Large intestine (tissue), 3 donors: ENCODE results near the gene CYP24A1. TPM values are rescaled to one million over a fixed set of nuclear protein-coding genes. Genes with fewer than 3 reads are reported as not detected.

Source experiments
- DNase-seq, 2 donors: peaks; one replicate each; pipeline versions ENCODE4 v3.0.0 to v3.0.0-alpha.2; 2013
- H3K27ac ChIP-seq: one replicate; pipeline ENCODE4 v1.5.1; 2013; ENCODE audit warnings: low read length
- H3K27me3 ChIP-seq: 2 replicates; pipeline ENCODE4 v1.6.1; 2013; ENCODE audit warnings: low read length; ENCODE audit not compliant: control insufficient read depth, insufficient read depth
- H3K36me3 ChIP-seq: 2 replicates; pipeline ENCODE4 v1.6.1; 2013; ENCODE audit warnings: low read length; ENCODE audit not compliant: control insufficient read depth, insufficient read depth
- H3K4me1 ChIP-seq: one replicate; pipeline ENCODE4 v1.6.1; 2013; ENCODE audit warnings: low read length; ENCODE audit not compliant: control insufficient read depth, insufficient read depth
- H3K4me3 ChIP-seq: one replicate; pipeline ENCODE4 v1.5.1; 2013; ENCODE audit warnings: low read length
- H3K9me3 ChIP-seq: one replicate; pipeline ENCODE4 v1.6.1; 2013; ENCODE audit warnings: mild to moderate bottlenecking, low read depth, low read length, moderate library complexity; ENCODE audit not compliant: control insufficient read depth
- WGBS: methylation state at CpG from one replicate; pipeline ENCODE4 v1.1.5; 2013; ENCODE audit warnings: low lambda C conversion rate; ENCODE audit not compliant: insufficient coverage; 5-methylcytosine and 5-hydroxymethylcytosine counted together
- polyA plus RNA-seq: library from polyadenylated mRNA; unstranded; fragments of 120-200 nt; gene quantifications from one replicate; pipeline ENCODE4 v1.2.1, GENCODE V29; 2013

CYP24A1 gene
- polyA plus RNA-seq, 1 donor: not detected

DNA sequence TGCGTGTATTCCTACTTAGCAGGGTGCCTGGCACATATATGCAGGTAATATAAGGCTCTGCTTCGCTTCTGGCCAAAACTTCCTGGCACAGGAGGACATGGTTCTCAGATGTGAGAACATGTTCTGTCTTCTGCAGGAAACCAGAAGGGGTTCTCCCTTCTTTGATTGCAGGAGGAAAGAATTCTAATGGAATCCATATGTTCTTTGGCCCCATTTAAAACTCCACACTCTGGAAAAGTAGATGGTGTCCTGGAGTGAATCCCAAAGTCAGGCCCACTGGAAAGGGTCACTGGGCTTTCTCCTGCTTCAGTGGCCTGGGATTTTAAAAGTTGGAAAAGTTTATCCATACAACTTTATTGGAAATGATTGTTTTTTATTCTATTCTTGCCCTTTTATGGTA lies 16.4 kb upstream of the CYP24A1 start:
- Histone ChIP-seq H3K27me3 (peaks cover 14% of the 10 kb centered on the region), H3K9me3 (no peaks in the 10 kb centered on the region), H3K27ac (no peak overlapping the region), H3K4me1 (no peaks in the 10 kb centered on the region), H3K4me3 (no peak overlapping the region), H3K36me3 (no peaks in the 10 kb centered on the region)
- WGBS: no CpG with 5 or more reads among the region's 2 CpGs
- no peak for DNase-seq

DNA sequence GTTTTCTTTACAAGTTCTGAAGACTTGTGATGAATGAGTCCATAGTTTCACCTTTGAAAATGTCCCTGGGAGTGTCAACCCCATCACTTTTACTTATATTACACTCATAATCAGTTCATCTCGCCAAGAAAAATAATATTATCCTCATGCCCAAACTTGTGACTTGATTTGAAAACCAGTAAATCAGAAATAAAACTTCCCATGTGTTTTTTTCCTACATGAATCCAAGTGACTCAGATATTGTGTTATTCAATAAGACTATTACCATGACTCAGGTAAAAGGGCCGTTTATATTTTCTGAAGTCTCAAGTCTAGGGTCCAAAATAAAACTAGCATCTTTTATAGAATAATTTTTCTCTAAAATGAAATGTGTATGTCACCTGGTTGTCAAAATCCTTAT lies 15.8 kb upstream of the CYP24A1 start:
- peaks cover 14% of the 10 kb centered on the region for H3K27me3 ChIP-seq
- WGBS: 80% methylated on average over 1 of the region's 2 CpGs
- no peaks in the 10 kb centered on the region for H3K36me3 ChIP-seq
- no peaks in the 10 kb centered on the region for H3K9me3 ChIP-seq
- H3K27ac ChIP-seq: no peak overlapping the region
- H3K4me3 ChIP-seq: no peak overlapping the region
- H3K4me1 ChIP-seq: no peaks in the 10 kb centered on the region
- DNase-seq: no peak

DNA sequence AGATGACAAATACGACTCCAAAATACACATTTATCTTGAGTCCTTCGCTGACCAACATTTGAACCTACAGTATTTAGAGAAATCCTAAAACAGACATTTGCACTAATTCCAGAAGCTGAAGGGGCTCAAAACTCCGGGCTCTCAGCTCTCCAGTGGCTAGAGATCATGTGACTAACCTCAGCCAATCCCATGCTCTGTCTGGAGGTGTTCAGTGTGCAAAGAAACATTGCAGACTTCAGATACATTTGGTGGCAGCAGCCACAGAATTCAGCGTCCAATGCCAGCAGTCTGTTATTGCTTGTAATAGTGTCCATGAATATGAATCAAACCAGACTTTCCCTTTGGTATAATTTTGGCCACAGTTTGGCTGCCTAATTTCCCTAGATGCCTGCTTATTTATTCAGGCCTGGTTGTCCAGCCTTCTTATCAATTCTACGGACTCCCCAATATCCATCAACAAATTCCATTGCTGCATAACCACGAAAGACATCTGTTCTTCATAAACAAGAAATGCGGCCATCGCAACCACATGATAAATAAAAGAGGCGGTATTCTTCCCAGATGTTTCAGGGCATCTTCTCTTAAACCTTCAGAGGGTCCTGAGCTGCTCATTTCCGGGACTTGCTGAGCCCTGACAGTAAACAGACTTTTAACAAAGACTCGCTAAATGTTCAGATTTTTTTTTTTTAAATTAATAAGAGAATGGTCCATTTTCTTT lies 14.5 kb upstream of the CYP24A1 start:
- 100% methylated on average over 3 of the region's 11 CpGs for WGBS

DNA sequence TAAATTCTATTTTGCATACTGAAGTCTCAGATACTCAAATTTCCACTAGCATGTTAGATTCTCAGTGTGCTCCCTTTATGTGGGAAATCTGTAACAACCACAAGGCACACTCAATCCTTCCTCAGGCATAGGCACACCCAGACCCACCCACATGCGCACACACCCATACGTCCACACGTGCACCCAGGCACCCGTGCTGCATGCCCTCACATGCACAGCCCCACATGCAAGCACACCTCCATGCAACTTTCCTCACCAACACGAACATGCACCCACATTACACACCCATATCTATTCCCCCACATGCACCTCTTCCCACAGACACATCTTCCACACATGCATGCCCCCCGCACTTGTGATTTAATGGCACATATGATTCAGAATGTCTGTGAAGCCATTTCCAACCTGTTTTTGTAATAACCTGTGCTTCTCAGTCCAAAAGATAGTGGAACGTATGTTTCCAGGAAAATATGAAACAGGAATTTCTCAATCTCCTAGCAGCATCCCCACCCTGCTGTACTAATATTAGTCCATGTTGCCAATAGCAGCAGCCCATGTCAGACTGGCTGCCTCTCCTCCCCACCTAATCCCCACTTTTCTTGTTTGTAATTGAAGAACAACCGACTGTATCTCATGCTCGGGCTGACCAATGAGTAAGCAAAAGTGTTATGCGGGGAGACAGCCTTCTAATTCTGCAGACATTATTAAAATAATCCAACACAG lies 11.3 kb upstream of the CYP24A1 start:
- no peak for DNase-seq
- Histone ChIP-seq H3K4me3 (no peak overlapping the region), H3K27ac (no peak overlapping the region), H3K36me3 (no peaks in the 10 kb centered on the region), H3K9me3 (no peaks in the 10 kb centered on the region), H3K27me3 (peaks cover 26% of the 10 kb centered on the region), H3K4me1 (no peaks in the 10 kb centered on the region)
- no CpG with 5 or more reads among the region's 10 CpGs for WGBS

More for the DNA sequence above, 14.5 kb upstream of the CYP24A1 start:
- H3K27me3 ChIP-seq: peaks cover 11% of the 10 kb centered on the region
- H3K27ac ChIP-seq: no peak overlapping the region
- DNase-seq: no peak
- H3K4me3 ChIP-seq: no peak overlapping the region
- no peaks in the 10 kb centered on the region for H3K36me3 ChIP-seq
- no peaks in the 10 kb centered on the region for H3K9me3 ChIP-seq
- H3K4me1 ChIP-seq: no peaks in the 10 kb centered on the region

DNA sequence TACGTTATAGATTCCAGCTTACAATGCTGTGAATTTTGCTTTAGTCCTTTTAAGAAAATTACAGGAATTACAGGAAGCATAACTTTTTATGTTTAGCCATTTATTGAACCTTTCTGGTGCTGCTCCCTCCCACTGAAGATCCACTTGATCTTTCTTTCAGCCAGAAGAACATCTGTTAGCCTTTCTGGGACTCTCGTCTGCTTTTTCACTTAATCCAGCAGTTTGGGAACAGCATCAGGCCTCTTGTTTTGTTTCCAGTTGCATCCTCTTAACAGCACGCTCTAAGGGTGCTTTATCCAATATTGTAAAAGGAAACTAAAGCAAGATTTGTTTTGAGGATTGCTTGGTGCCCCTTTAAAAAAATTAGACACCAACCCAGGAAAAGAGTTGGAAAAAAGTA lies 10.3 kb upstream of the CYP24A1 start:
- Histone ChIP-seq H3K27me3 (peaks cover 26% of the 10 kb centered on the region), H3K4me1 (no peaks in the 10 kb centered on the region), H3K9me3 (no peaks in the 10 kb centered on the region), H3K27ac (no peak overlapping the region), H3K4me3 (no peak overlapping the region), H3K36me3 (no peaks in the 10 kb centered on the region)
- DNase-seq: no peak
- no CpG with 5 or more reads among the region's 3 CpGs for WGBS

DNA sequence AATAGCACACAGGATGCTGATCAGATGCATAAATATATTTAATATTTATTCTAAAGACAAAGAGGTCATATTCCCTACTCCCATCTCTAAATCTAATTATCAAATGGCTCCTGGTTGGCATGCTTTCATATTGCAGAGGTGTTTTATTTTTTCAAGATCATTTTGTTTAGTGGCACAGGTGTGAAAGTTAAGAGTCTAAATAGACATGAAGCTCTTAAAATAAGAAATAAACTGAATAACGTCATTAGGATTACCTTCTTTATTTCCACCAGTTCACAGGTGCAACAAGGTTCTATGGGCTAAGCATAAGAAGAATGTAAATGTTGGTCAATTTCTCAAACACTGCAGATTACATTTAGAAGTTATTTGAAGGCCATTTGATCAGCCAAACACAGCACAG lies 7.1 kb upstream of the CYP24A1 start:
- no peaks in the 10 kb centered on the region for H3K9me3 ChIP-seq
- H3K4me3 ChIP-seq: no peak overlapping the region
- WGBS: 100% methylated on average over 1 of the region's 1 CpG
- DNase-seq: no peak
- no peak overlapping the region for H3K27ac ChIP-seq
- H3K36me3 ChIP-seq: no peaks in the 10 kb centered on the region
- H3K27me3 ChIP-seq: peaks cover 34% of the 10 kb centered on the region
- H3K4me1 ChIP-seq: no peaks in the 10 kb centered on the region

DNA sequence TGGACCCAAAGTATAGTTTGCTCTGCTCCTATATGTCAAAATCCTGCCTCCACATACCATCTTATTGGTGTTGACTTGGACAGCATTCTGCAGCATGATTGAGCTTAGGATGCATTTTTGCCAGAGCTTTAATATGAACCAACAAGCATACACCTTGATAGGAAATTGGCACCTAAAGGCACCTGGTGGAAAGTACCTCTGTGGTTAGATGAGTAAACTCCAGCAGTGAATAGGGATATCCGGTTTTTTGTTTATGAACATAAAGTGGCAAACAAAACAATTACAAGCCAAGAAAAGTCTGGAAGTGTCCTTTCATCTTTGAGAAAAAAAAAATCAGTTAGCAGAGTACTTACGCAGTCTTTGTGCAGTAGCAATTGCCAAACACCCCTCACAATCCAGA lies 6.2 kb upstream of the CYP24A1 start:
- no peak for DNase-seq
- Histone ChIP-seq H3K4me3 (no peak overlapping the region), H3K27me3 (peaks cover 35% of the 10 kb centered on the region), H3K36me3 (no peaks in the 10 kb centered on the region), H3K4me1 (no peaks in the 10 kb centered on the region), H3K27ac (no peak overlapping the region), H3K9me3 (no peaks in the 10 kb centered on the region)
- WGBS: no CpG with 5 or more reads among the region's 2 CpGs

DNA sequence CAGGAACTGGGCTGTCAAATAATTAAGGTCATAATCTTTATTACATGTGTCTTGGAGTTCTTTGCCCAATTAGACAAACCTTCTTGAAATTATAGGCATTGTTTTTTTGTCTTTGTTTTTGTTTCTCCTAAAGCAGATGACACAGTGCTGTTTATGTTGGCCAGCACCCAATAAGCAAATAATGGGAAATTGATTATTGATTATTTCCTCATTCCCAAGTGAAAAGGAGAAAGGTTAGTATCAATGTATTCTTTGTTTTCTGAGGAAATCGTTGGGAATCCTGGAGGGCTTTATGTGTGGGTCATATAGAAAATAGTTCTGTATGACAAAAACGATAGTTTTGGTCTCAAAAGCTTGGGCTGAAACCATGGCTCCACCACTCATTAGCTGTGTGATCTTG lies 4.5 kb upstream of the CYP24A1 start:
- DNase-seq: no peak
- Histone ChIP-seq H3K36me3 (no peaks in the 10 kb centered on the region), H3K4me1 (no peaks in the 10 kb centered on the region), H3K4me3 (no peak overlapping the region), H3K9me3 (peaks cover 2% of the 10 kb centered on the region), H3K27me3 (peaks cover 52% of the 10 kb centered on the region), H3K27ac (no peak overlapping the region)
- WGBS: no CpG with 5 or more reads among the region's 2 CpGs

DNA sequence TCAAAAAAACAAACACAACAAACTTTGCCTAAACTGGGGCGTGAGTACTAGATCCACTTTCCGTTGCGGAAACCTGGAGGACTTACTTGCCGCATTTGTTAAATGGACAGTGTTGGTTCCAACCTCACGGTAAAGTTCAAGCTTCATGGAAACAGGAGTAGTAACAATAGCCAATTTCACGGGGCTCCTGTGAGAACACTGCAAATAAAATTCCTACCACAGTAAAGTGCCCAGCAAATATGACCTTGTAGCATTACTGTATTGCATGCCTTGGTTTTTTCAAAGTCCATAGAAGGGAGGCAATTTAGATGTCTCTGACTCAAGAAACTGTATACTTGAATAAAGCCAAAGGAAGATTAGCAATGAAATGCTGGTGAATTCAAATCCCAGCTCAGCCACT lies 3.6 kb upstream of the CYP24A1 start:
- no peak for DNase-seq
- 93% methylated on average over 3 of the region's 6 CpGs for WGBS
- peaks cover 57% of the 10 kb centered on the region for H3K27me3 ChIP-seq

DNA sequence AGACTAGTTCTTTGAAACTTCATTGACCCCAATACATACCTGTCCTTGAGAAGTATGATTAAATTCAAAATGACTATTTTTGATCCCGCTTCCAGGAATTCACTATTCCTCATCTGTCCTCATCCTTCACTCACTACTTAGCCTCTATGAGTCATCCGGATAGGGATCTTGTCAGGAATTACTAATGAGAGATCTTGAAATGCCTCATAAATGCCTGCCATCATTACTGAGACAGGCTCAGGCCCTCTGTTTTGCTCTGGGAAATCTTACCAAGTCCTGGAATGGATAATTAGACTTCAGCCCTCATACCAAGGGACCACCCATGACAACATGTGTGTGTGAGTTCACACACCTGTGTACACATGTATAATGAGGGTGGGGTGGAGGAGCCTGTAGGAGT lies 2.8 kb upstream of the CYP24A1 start:
- Histone ChIP-seq H3K4me3 (no peak overlapping the region), H3K4me1 (no peaks in the 10 kb centered on the region), H3K36me3 (no peaks in the 10 kb centered on the region), H3K27me3 (peaks cover 62% of the 10 kb centered on the region), H3K9me3 (peaks cover 6% of the 10 kb centered on the region), H3K27ac (no peak overlapping the region)
- DNase-seq: no peak
- WGBS: no CpG with 5 or more reads among the region's 2 CpGs

More for the DNA sequence above, 3.6 kb upstream of the CYP24A1 start:
- peaks cover 6% of the 10 kb centered on the region for H3K9me3 ChIP-seq
- no peaks in the 10 kb centered on the region for H3K4me1 ChIP-seq
- H3K36me3 ChIP-seq: no peaks in the 10 kb centered on the region
- no peak overlapping the region for H3K27ac ChIP-seq
- no peak overlapping the region for H3K4me3 ChIP-seq
